A549 treated with ZK216348 at 1 μM for 4 hours (cell line): ENCODE measurements around the gene IQSEC2. TPM values are rescaled to one million over a fixed set of nuclear protein-coding genes. Genes with fewer than 3 reads are reported as not detected.

Experiments used
- total RNA-seq: library from RNA; stranded (reverse); fragments of 200-300 nt; extraction: Qiagen RNA extraction; gene quantifications from 5 replicates; pipeline ENCODE4 v1.2.3, GENCODE V29; 2022; ENCODE audit warnings: low read depth

The IQSEC2 gene
- 34.7 to 42.9 TPM (median 40.6 TPM) in 5 replicates for total RNA-seq

DNA sequence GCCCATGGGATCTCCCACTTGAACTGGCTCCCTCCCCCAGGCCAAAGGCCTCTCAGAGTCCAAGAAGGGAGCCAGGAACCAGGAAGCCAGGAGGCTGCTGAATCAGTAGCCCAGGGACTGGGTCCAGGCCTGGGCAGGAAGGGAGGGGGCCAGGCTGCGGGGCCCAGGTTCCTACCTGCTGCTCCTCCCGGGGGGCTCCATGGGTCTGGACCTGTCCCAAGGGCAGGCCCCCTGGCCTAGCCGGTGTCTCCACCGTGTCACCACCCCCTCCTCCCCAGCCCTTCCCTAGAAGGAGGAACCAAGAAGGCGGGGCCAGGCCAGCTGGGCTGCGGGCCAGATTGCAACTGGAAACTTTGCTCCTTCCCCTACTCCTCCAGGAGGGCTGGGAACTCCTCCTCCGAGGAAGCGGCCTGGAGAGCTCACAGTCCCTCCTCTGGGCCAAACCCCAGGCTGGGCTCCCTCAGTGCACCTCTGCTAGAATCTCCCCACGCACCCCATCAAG, at the start of gene IQSEC2:
IQSEC2 (minus strand) TSS at position 264 of the 502 bp plus-strand sequence.

DNA sequence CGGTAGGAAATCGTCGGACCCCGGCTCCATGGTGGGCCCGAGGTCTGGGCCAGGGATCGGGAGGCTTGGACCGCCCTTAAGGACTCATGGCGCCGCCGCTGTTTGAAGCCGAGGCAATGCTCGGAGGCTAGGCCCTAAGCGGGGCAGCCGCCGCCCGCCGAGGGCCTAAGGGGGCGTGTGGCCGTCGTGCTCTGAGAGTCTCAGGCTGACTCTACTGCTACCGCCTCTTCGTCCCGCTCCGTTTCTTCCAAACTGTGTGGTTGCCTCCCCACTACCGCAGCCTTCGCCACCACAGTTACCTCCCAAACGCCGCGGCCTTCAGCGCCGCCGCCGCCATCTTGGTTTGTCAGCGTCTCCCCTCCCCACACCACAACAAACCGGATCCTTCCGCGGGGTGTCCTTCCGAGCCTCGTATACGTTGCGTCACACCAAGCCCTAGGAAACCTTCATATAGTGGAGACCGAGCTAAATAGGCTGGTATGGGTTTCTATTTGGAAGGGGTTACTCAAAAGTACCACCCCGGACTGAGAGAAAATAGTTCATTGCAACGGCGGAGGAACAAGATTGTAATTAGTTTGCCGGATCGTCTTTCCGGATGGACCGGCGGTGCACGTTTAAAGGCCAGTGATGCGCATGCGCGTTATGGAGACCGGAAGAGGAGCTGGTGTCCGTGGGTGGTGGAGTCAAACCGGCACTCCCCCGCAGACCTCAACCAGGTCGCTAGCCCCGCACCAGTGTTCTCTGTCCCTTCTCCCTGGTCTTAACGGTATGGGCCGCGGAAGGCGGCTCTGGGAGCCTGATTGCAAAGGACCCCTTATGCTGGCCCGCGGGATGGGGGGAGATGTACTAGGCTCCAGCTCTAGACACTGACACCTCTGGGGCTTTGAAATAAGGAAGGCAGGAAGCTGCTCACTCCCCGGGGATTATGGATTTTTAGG, 56.3 kb downstream of the IQSEC2 start, which contains the start of gene KDM5C:
KDM5C (minus strand) TSS at position 348 of the 938 bp plus-strand sequence; CDS start at position 30, 318 bp downstream.

Other genes with a start within 250 kb of the IQSEC2 start
- 0.02 TPM in 1 of 5 replicates, not detected in the others for gene GPR173, start 232.8 kb downstream of the IQSEC2 start, total RNA-seq
- 10.3 to 14.7 TPM (median 12.5 TPM) in 5 replicates for gene TSPYL2, start 199.2 kb downstream of the IQSEC2 start, total RNA-seq
- 0.85 to 2.2 TPM (median 1.4 TPM) in 5 replicates for gene KANTR, start 187.4 kb downstream of the IQSEC2 start, total RNA-seq
- 33.7 to 64.0 TPM (median 55.7 TPM) in 5 replicates for gene KDM5C, start 56.4 kb downstream of the IQSEC2 start, total RNA-seq
- gene SMC1A, start 141.1 kb upstream of the IQSEC2 start, total RNA-seq = 39.0 to 66.2 TPM (median 47.2 TPM) in 5 replicates
- gene RIBC1, start 141.3 kb upstream of the IQSEC2 start, total RNA-seq = 0.86 to 1.5 TPM (median 1.3 TPM) in 5 replicates
- 132 to 217 TPM (median 188 TPM) in 5 replicates for gene HSD17B10, start 152.8 kb upstream of the IQSEC2 start, total RNA-seq